Caki2 (cell line): Measurements from ENCODE around the gene BRD4. TPM values are rescaled to one million over a fixed set of nuclear protein-coding genes. Genes with fewer than 3 reads are reported as not detected.

Experiments used
- DNase-seq: peaks from one replicate; pipeline ENCODE4 v3.0.0-alpha.2; 2015; ENCODE audit warnings: low read depth
- in situ Hi-C: cut with HindIII; loops from 2 replicates; pipeline ENCODE4 v1.10.0; 2016; ENCODE audit warnings: low sequenced_read_pairs, low pct_unique_long_range_greater_than_20kb, mixed read lengths
- total RNA-seq: library from RNA; depleted of rRNA; stranded (reverse); fragments of >200 nt; shearing (Covaris generic); gene quantifications from 2 replicates; pipeline ENCODE4 v1.2.3, GENCODE V29; 2014; ENCODE audit warnings: low replicate concordance

The BRD4 gene
- total RNA-seq, 1 experiment from 2014 or later, result 7.5 TPM

- in situ Hi-C loops, result no loop called here
- DNase-seq, result no peak
These were observed 86.8 kb downstream of the BRD4 start for GRCh38 chr19:15245370-15246197.

GRCh38 chr19:15244808-15245207 is 87.5 kb downstream of the BRD4 start:
- DNase-seq, result no peak
- in situ Hi-C loops, result no loop called here

GRCh38 chr19:15244106-15244803 is 88.1 kb downstream of the BRD4 start:
- in situ Hi-C loops, result no loop called here
- no peak for DNase-seq

- DNase-seq, result no peak
- in situ Hi-C loops, result no loop called here
These were observed 88.9 kb downstream of the BRD4 start for GRCh38 chr19:15243236-15243957.

- no peak for DNase-seq
- in situ Hi-C loops, result no loop called here
These were observed 91.0 kb downstream of the BRD4 start for GRCh38 chr19:15241259-15241910.

GRCh38 chr19:15240515-15240914 is 91.8 kb downstream of the BRD4 start:
- in situ Hi-C loops, result no loop called here
- DNase-seq, result no peak

- in situ Hi-C loops, result no loop called here
- no peak for DNase-seq
These were observed 92.9 kb downstream of the BRD4 start for GRCh38 chr19:15239337-15239949.

GRCh38 chr19:15238639-15239155 is 93.6 kb downstream of the BRD4 start:
- in situ Hi-C loops, result no loop called here

GRCh38 chr19:15237759-15238638 is 94.3 kb downstream of the BRD4 start:
- in situ Hi-C loops, result no loop called here
- no peak for DNase-seq

More at GRCh38 chr19:15238639-15239155, 93.6 kb downstream of the BRD4 start:
- DNase-seq, result no peak

GRCh38 chr19:15236886-15237285 is 95.5 kb downstream of the BRD4 start:
- DNase-seq, result no peak
- in situ Hi-C loops, result no loop called here

GRCh38 chr19:15235781-15236180 is 96.6 kb downstream of the BRD4 start:
- in situ Hi-C loops, result no loop called here
- no peak for DNase-seq

- DNase-seq, result no peak
- in situ Hi-C loops, result no loop called here
These were observed 97.8 kb downstream of the BRD4 start for GRCh38 chr19:15234431-15235130.

- DNase-seq, result no peak
- in situ Hi-C loops, result no loop called here
These were observed 101.1 kb downstream of the BRD4 start for GRCh38 chr19:15231271-15231670.

GRCh38 chr19:15227261-15227660 is 105.1 kb downstream of the BRD4 start:
- no peak for DNase-seq
- in situ Hi-C loops, result no loop called here

GRCh38 chr19:15225760-15226159 is 106.6 kb downstream of the BRD4 start:
- DNase-seq, result no peak
- in situ Hi-C loops, result no loop called here

- in situ Hi-C loops, result no loop called here
- no peak for DNase-seq
These were observed 108.5 kb downstream of the BRD4 start for GRCh38 chr19:15223649-15224361.
